NT2/D1 (cell line): ENCODE data around the gene CNTFR.

ENCODE experiments used
- DNase-seq: peaks from one replicate; pipeline ENCODE4 v3.0.0-alpha.2; 2011; ENCODE audit warnings: low read depth, low spot score
- H3K27me3 ChIP-seq: 2 replicates; pipeline ENCODE4 v1.6.0; 2011; ENCODE audit warnings: mild to moderate bottlenecking; ENCODE audit not compliant: insufficient read length, insufficient read depth
- H3K36me3 ChIP-seq: 2 replicates; pipeline ENCODE4 v1.6.1; 2011; ENCODE audit warnings: mild to moderate bottlenecking, low read length, mixed read lengths; ENCODE audit not compliant: insufficient read depth, insufficient read length
- H3K4me1 ChIP-seq: 2 replicates; pipeline ENCODE4 v1.5.1; 2011; ENCODE audit not compliant: insufficient read depth, insufficient read length
- H3K4me3 ChIP-seq: 2 replicates; pipeline ENCODE4 v1.5.1; 2011; ENCODE audit warnings: low read depth; ENCODE audit not compliant: insufficient read length
- H3K9ac ChIP-seq: 2 replicates; pipeline ENCODE4 v1.6.0; 2011; ENCODE audit warnings: low read depth; ENCODE audit not compliant: insufficient read length
- H3K9me3 ChIP-seq: 2 replicates; pipeline ENCODE4 v1.5.1; 2011; ENCODE audit warnings: mild to moderate bottlenecking, low read length; ENCODE audit not compliant: insufficient read depth
- SUZ12 ChIP-seq: IDR thresholded peaks from 2 replicates; pipeline ENCODE4 v1.6.1; 2011; ENCODE audit not compliant: insufficient read length, insufficient read depth; ENCODE audit errors: extremely low read depth
- YY1 ChIP-seq: IDR thresholded peaks from 2 replicates; pipeline ENCODE4 v1.6.1; 2011; ENCODE audit not compliant: insufficient read length, insufficient read depth
- ZNF274 ChIP-seq: IDR thresholded peaks from 2 replicates; pipeline ENCODE4 v1.6.1; 2011; ENCODE audit warnings: mild to moderate bottlenecking, low read depth, low read length

CNTFR gene

DNA sequence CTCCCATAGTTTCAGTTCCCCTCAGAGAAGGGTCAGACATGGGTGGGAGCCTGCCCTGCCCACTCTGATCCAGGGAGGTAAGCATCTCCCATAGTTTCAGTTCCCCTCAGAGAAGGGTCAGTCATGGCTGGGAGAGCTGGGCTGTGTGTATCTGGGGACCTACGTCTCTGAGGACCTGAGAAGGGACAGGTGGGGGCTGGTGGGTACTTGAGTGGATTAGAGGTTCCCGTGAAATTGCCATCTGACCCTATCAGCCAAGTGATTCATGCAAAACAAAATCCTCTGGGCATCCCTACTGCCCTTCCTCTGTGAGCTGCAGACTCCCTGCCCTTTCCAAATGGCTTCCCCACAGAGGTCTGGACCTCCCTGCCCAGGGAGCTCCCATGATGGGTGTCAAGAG, 70.6 kb downstream of the CNTFR start:
- Histone ChIP-seq H3K27me3 (peaks cover 12% of the 10 kb centered on the region), H3K9me3 (no peaks in the 10 kb centered on the region), H3K36me3 (no peaks in the 10 kb centered on the region), H3K9ac (no peak overlapping the region), H3K4me3 (no peak overlapping the region), H3K4me1 (peaks cover 15% of the 10 kb centered on the region)
- TF ChIP-seq ZNF274 (no peak), SUZ12 (no peak), YY1 (no peak)
- no peak for DNase-seq

GRCh38 chr9:34518110-34518616, 71.4 kb downstream of the CNTFR start:
- Histone ChIP-seq H3K4me1 (peaks cover 21% of the 10 kb centered on the region), H3K4me3 (no peak overlapping the region), H3K27me3 (peaks cover 12% of the 10 kb centered on the region), H3K9me3 (no peaks in the 10 kb centered on the region), H3K36me3 (no peaks in the 10 kb centered on the region), H3K9ac (peak overlapping the region; percentile 3)
- DNase-seq: no peak
- no peak for TF ChIP-seq SUZ12
- no peak for TF ChIP-seq ZNF274
- TF ChIP-seq YY1: no peak

DNA sequence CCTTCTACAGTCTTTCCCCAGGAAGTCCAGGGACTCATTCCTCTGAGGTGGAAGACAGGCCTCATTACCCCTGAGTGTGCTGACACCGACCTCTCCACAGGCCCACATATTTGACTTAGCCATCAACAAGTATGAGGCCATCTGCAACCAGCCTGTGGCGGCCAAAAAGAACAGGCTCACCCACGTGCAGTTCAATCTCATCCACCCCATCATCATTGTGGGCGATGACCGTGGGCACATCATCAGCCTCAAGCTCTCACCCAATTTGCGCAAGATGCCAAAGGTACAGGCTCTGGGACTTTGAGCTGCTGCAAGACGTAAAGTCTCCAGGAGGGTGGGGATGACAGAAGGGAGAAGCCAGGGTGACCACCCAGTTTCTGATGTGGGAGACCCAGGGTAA, 72.3 kb downstream of the CNTFR start:
- DNase-seq: no peak
- Histone ChIP-seq H3K4me3 (no peak overlapping the region), H3K9ac (no peak overlapping the region), H3K4me1 (peaks cover 30% of the 10 kb centered on the region), H3K9me3 (no peaks in the 10 kb centered on the region), H3K36me3 (no peaks in the 10 kb centered on the region), H3K27me3 (peaks cover 7% of the 10 kb centered on the region)
- TF ChIP-seq SUZ12 (no peak), YY1 (no peak), ZNF274 (no peak)

DNA sequence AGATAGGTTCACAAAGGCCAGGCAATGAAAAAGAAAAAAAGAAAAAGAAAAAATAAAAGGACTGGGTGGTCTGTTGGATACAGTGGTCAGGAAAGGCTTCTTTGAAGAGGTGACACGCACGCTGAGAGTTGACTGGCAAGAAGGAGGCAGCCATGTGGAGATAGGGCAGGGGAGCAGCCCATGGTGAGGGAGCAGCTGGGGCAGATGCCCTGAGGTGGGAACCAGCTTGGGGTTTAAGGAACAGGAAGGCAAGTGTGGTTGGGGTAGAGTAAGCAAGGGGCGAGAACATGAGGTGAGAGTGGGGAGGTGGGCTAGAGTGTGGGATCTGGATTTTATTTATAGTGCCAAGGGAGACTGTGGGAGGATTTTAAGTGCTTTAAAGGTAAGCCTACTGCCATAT, 73.6 kb downstream of the CNTFR start:
- Histone ChIP-seq H3K9me3 (no peaks in the 10 kb centered on the region), H3K36me3 (no peaks in the 10 kb centered on the region), H3K4me1 (peaks cover 31% of the 10 kb centered on the region), H3K27me3 (no peaks in the 10 kb centered on the region), H3K9ac (no peak overlapping the region), H3K4me3 (no peak overlapping the region)
- no peak for TF ChIP-seq YY1
- TF ChIP-seq SUZ12: no peak
- TF ChIP-seq ZNF274: no peak
- no peak for DNase-seq

- Histone ChIP-seq H3K4me3 (no peak overlapping the region), H3K36me3 (no peaks in the 10 kb centered on the region), H3K9ac (no peak overlapping the region), H3K4me1 (peaks cover 35% of the 10 kb centered on the region), H3K9me3 (no peaks in the 10 kb centered on the region), H3K27me3 (no peaks in the 10 kb centered on the region)
- TF ChIP-seq SUZ12 (no peak), ZNF274 (no peak), YY1 (no peak)
- no peak for DNase-seq
Measured at GRCh38 chr9:34514816-34515215, 74.7 kb downstream of the CNTFR start.

GRCh38 chr9:34514401-34514800, 75.1 kb downstream of the CNTFR start:
- no peak for DNase-seq
- TF ChIP-seq ZNF274: no peak
- no peak for TF ChIP-seq SUZ12
- TF ChIP-seq YY1: no peak
- peak overlapping the region; percentile 57 for H3K9ac ChIP-seq
- no peaks in the 10 kb centered on the region for H3K27me3 ChIP-seq
- no peaks in the 10 kb centered on the region for H3K9me3 ChIP-seq
- H3K36me3 ChIP-seq: no peaks in the 10 kb centered on the region
- H3K4me3 ChIP-seq: no peak overlapping the region
- peaks cover 35% of the 10 kb centered on the region for H3K4me1 ChIP-seq

- TF ChIP-seq ZNF274 (no peak), SUZ12 (no peak), YY1 (no peak)
- DNase-seq: peak; percentile 85
- H3K9ac ChIP-seq: peak overlapping the region; percentile 57
- peaks cover 35% of the 10 kb centered on the region for H3K4me1 ChIP-seq
- H3K9me3 ChIP-seq: no peaks in the 10 kb centered on the region
- no peaks in the 10 kb centered on the region for H3K27me3 ChIP-seq
- H3K36me3 ChIP-seq: no peaks in the 10 kb centered on the region
- H3K4me3 ChIP-seq: peak overlapping the region; percentile 8
Measured at GRCh38 chr9:34513567-34514214, 75.8 kb downstream of the CNTFR start.
